HG02884 (cell line): ENCODE measurements around the gene HEATR1.
"Not testable (repeated sequence)": the region's sequence is repeated elsewhere in the genome, so short reads cannot be mapped to it uniquely, and the experiment has no call there.

Experiments
- ATAC-seq: cut with Tn5 transposase; IDR thresholded peaks from one replicate; pipeline ENCODE4 v1.9.1; 2021; ENCODE audit warnings: mild to moderate bottlenecking, moderate library complexity; ENCODE audit not compliant: unreplicated experiment

The HEATR1 gene, protein sequence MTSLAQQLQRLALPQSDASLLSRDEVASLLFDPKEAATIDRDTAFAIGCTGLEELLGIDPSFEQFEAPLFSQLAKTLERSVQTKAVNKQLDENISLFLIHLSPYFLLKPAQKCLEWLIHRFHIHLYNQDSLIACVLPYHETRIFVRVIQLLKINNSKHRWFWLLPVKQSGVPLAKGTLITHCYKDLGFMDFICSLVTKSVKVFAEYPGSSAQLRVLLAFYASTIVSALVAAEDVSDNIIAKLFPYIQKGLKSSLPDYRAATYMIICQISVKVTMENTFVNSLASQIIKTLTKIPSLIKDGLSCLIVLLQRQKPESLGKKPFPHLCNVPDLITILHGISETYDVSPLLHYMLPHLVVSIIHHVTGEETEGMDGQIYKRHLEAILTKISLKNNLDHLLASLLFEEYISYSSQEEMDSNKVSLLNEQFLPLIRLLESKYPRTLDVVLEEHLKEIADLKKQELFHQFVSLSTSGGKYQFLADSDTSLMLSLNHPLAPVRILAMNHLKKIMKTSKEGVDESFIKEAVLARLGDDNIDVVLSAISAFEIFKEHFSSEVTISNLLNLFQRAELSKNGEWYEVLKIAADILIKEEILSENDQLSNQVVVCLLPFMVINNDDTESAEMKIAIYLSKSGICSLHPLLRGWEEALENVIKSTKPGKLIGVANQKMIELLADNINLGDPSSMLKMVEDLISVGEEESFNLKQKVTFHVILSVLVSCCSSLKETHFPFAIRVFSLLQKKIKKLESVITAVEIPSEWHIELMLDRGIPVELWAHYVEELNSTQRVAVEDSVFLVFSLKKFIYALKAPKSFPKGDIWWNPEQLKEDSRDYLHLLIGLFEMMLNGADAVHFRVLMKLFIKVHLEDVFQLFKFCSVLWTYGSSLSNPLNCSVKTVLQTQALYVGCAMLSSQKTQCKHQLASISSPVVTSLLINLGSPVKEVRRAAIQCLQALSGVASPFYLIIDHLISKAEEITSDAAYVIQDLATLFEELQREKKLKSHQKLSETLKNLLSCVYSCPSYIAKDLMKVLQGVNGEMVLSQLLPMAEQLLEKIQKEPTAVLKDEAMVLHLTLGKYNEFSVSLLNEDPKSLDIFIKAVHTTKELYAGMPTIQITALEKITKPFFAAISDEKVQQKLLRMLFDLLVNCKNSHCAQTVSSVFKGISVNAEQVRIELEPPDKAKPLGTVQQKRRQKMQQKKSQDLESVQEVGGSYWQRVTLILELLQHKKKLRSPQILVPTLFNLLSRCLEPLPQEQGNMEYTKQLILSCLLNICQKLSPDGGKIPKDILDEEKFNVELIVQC (N-terminal part only)

DNA sequence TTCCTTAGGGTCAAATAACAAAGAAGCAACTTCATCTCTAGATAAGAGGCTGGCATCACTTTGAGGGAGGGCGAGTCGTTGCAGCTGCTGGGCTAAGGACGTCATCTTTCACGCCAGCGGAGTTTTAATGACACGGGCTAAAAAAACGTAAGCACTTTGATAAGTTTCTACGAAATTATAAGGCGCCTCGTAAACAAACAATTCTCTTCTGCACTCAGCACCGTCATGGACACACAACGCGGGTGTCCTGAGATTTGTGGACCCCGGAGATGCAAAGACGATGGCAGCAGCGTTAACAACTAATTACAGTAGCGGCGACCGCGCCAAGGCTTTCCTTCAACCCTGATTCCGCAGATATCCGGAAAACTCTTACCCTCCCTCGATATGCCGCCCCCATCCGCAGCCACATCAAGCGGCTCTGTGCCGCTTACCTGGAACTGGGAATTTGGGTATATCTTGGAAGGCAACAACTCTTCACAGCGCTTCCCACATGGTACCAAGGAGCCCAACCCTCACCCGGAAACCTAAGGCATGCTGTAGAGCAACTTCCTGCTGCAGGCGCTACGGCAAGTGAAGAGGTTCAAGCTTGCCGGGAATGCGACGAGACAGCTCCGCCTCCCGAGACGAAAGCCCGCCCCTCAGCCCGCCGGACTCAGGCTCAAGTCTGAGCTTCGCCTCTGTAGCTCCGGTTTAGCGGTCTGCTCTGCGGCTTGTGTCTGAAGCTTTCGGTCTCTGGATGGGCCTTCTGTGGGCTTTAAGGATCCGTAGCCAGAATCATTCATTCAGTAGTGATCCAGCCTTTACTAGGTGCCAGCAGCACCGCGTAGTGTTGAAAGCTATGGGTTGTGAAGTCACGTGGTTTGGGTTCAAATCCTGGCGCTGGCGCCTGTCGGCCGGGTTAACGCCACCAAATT is at the start of gene HEATR1:
Gene HEATR1, minus strand, starts transcription at position 526 of the 914 bp plus-strand sequence. Its CDS starts 421 bp downstream, at position 105.
- peak; percentile 95 for ATAC-seq

DNA sequence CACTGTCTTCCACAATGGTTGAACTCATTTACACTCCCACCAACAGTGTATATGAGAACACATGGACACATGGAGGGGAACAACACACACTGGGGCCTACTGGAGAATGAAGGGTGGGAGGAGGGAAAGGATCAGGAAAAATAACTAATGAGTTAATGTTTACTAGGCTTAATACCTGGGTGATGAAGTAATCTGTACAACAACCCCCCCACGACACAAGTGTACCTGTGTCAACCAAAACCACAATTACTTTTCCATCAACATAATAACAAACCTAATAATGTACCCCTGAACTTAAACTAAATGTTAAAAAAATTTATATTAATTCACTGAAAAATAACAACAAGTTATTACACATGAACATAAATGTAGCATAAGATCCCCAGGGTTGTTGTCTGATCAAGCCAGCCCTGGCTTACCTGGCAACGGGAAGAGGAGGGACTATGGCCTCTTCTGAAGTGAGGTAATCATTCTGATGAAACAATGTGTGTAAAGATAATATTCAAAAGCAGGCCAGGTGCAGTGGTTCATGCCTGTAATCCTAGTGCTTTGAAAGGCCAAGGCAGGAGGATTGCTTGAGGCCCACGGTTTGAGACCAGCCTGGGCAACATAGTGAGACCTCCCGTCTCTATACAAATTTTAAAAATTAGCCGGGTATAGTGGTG is 40.8 kb upstream of the HEATR1 start:
- no peak for ATAC-seq

DNA sequence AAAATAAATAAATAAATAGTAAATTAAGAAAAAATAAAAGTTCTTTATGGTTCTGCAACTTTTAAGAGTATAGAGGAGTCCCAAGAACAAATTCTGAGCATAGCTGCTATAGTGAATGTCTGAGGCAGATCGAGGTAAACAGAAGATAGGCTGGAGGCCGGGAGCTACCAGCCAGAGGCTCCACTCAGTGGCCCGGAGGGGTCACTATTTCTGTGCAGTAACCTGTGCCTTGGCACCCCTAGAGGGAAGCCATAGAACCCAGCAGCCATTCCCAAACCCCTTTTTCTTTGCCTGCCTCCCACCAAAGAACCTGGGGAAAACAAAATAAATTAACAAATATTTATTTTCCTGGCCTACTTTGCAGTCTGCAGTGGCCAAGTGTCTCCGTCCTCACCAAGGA is 38.4 kb upstream of the HEATR1 start:
- ATAC-seq: no peak

DNA sequence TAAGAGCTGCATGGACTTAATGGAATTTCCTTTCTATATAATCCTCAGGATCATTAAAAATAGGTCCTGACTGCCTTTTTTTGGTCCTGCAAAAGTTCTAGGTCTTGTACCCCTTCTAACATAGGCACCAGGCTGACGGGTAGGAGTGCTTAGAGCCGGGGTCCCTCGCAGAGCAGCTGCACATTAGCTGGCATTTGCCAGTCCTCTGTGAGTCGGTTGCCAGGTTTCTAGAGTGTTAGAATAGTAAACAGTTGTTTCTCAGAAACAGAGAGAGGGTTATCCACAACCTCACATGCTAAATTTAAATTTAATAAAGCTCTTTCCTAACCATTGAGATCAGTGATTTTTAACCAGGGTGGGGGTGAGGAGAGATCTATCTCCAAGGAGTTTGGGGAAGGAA is 35.4 kb upstream of the HEATR1 start:
- no peak for ATAC-seq

DNA sequence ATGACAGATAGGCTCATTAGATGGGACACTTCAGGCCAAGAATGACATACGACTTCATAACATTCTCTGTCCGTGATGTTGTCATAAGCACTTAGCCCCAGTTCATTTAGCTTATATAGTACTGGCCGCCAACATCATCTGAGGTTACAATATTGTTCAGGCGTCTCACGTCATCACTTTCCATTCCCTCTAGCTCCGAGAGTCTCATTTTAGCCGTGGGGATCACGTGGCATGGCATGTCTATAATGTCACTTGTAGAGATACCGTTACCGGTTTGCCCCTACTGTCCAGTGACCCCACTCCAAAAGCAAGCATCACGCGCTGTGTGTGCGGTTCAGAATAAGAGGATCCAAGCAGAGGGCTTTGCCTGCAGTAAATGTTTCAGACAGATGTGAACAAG is 34.6 kb upstream of the HEATR1 start:
- no peak for ATAC-seq

DNA sequence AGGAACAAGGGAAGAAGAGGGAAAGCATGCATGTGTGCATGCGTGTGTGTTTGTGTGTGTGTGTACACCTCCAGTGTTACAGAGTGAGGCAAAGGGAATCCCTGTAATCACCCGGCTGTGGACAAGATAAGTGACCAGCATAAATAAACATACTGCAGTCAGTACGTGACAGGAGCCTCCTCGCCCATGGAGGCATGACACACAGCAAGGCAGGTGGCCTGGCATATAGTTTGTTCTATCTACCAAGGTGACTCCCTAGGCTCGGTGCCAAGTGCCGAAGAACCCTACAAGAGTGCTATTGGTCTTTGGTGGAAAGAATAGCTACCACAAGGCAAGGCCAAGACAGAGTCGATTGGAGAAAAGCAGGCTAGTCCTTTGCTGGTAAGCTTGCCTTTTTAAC is 31.7 kb upstream of the HEATR1 start:
- no peak for ATAC-seq

DNA sequence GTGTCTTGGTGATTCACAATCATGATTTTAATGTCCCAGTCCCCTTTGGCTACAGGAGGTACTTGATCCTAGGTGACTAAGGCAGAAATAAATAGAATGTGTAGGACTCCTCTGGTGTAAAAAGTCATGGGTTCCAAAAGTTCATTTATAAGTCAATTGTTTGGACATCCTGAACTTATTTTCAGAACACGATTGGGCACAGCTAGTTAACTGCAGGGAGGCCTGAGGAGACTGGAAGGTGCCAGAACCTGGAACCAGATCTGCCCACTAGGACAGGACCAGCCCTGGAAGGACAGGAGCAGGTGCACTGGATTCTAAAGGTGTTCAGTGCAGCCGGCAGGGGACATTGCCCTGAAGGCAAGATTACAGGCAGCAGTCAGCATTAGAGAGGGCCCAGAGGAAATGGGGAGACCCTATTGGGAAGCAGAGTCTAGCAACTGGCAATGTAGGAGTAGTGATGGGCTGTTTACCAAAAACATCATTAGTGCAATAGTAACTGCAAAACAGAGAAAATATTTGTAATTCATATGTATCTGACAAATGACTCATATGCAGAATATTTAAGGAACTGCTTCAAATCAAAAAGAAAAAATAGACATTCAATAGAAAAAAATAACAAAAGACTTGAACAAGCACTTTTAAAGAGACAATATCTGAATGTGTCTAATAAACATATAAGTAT is 23.6 kb upstream of the HEATR1 start:
- no peak for ATAC-seq

DNA sequence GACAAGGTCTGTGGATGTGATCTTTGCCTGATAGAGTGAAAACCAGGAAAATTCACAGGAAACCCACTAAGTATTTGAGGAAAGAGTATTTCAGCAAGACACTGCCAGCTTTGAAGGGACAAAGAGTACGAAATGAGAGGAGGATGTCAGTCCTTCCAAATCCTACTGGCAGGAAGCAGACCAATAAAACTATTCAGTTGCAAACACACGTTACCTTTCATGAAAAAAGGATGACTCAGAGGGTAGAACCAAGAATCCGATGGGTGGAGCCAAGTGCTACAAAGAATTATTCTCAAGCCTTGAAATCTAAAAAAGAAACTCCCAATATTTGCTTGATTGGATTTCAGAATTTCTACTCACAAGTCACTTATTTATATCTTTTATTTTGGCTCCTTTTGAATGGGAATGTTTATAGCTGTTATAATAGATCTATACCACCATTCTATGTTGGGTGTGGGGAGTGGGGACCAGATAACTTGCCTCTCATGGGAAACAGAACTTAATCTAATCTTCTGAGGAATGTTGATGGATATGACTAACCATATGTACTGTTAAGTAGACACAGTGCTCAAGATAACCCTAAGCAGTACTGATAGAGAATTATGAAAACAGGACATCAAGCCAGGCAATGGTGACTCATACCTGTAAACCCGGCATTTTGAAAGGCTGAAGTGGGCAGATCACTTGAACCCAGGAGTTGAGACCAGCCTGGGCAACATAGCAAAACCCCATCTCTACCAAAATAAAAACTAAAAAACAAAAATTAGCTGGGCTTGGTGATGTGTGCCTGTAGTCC is 19.3 kb upstream of the HEATR1 start:
- ATAC-seq: no peak

DNA sequence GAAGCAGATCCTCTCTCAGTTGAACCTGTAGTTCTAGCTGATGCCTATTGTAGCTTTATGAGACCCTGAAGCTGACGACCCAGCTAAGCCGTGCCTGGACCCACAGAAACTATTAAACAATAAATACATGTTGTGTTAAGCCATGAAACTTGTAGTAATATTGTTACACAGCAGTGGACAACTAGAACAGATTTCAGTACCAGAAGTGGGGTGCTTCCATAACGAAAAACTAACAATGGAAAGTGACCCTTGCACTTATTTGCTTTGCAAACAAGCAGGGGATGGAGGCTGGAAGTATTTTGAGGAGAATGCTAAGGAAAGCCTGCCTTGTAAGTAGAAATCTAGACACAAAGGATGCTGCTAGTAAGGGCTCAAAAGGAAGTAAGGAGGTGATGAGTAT is 18.1 kb upstream of the HEATR1 start:
- no peak for ATAC-seq

DNA sequence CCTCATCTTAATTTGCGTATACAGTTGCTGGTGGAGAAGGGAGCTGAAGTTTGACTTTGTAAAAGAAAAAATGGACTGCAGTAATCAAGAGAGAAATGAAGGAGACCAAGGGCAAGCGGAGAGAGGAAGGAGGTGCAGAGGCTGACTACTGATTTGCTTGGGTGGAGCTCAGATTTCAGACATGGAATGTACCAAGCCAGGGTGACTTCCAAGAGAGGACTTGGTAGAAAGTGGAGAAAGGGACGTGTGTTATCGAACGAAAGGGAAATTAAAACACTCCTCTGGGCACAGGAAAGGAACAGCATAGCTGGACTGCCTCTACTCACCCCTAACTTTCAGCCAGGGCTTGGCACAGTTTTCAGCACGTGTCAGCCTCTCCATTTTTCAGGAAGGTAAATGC is 15.1 kb upstream of the HEATR1 start:
- ATAC-seq: no peak

DNA sequence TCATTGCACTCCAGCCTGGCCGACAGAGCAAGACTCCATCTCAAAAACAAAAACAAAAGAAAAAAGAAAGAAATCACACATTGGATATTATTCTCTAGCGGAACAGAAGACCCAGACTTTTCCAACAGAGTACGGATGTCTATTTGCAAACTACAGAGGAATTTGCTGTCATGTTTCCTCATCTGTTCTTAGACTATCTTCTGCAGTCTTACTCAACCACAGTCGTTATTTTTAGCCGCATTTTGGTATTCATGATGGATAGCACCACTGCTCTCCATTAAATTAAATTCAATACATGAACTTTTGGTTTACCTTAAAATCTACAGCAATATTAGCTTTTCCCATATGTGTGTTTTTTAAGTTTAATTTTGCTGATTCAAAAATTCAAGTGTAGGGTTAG is 14.2 kb upstream of the HEATR1 start:
- no peak for ATAC-seq

DNA sequence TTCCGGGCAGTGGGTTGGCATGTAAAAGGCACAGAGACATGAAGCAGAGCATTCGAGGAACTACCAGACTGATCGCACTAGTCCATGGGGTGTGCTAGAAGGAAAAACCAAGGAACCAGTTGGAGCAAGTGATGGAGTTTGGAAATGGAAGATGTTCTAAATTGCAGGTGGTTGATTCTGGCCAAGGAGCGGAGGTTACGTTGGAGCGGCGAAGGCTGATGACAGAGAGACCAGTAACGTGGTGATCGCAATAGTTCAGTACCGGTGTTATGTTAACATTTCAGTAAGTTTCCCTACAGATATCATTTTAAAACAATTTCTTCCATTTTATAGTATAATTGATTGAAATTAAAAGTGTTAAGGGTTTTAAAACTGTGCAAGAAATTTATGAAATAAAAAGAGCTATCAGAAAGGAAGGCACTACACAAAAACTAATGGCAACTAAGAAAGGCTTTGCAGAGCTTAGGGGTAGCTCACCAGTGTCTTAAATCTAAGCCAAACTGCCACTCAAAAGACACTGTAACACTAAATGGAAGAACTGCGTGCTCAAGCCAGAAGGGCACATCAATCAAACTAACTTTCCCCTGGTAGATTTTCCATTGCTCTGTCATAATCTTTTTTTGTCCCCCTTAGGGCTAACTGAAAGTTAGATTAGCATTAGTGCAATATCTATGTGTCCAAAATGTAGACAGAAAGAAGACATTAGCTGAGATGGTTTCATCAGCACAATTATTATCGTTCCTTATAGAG is 11.3 kb upstream of the HEATR1 start:
- no peak for ATAC-seq

DNA sequence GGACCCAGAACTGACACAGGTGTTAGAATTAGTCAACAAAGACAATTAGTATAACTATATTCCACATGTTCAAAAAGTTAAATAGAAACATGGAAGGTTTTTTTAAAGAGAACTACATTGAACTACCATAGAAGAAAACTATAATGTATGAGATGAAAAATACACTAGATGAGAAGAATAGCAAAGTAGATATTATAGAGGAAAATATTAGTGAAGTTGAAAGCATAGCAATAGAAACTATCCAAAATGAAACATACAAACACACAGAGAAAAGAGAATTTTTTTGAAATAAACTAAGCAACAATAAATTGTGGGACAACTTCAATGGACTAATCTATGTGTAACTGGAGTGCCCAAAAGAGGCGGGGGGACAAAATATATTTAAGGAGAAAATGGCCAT is 8.0 kb upstream of the HEATR1 start:
- ATAC-seq: no peak

DNA sequence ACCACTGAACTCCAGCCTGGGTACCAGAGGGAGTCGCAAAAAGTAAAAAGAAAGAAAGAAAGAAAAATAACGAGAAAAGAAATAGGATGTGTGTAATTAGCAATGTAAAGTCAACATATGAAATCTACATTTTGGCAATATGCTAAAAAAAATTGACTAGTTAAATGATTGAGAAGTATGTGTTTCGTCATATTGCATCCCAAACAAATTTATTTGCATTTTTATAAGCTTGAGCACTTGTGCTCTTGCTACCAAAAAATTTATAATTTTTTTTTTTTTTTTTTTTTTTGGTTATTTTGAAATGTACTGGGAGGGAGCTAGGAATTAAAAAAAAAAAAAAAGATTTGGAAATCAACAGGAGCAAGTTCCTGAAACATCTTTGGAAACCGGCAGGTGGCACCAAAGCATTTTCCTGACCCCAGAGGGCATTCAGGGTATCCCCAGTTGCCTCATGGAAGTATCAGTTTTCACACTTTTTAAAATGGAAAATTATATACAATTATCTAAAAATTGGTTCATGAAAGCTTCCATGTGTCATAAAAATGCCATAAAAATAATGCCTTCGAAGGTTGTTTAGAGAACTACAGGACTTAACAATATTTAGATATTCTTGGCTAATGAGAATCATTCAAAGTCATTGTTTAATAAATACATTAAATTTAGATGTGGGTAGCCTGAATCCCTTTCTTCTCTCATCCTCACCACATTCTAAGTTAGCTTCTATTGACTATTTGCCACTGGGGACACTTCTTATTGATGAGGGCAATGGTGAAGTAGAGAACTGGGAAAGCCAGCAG is 4.8 kb upstream of the HEATR1 start:
- no peak for ATAC-seq

DNA sequence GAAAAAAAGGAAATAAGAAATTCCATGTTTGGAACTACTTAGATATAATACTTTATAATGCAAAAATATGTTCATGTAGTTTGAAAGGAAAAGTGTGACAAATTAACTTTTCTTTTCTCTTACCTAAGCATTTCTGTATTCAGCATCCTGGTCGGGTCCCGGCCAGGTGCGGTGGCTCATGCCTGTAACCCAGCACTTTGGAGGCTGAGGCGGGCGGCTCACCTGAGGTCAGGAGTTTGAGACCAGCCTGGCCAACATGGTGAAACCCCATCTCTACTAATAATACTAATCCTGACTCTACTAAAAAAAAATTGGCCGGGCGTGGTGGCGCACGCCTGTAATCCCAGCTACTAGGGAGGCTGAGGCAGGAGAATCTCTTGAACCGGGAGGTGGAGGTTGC is 3.3 kb upstream of the HEATR1 start:
- ATAC-seq: not testable (repeated sequence)

DNA sequence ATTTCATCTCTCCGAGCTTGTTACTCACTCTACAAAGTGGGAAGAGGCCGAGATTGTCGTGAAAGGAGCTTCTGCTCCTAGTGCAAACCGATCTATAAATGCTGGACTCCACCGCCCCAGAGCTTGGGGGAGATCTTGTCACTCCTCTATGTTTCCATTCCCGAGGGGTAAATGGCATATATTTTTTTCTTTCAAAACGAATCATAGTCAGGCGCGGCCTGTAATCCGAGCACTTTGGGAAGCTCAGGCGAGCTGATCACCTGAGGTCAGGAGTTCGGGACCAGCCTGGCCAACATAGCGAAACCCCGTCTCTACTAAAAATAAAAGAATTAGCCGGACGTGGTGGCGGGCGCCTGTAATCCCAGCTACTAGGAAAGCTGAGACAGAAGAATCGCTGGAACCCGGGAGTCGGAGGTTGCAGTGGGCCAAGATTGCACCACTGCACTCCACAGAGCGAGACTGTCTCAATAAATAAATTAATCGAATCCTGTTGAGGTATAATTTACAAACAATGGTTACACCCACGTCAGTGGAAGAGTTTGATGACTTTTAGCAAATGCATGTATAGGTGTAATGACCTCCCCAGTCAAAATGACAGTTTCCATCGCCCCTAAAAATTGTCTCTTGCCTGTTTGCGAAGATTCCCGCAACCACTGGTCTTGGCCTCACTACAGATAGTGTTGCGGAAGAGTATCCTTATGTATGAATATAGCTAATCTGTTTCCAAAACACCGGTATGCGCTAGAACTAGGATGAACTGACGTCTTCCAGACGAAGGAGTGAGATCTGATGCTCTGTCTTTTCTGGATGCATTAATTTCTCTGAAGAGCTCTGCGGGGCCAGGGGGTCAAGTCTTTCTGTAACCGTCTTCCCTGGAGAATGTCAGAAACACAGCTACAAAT is 840 bp upstream of the HEATR1 start:
- no peak for ATAC-seq
